Esophagus muscularis mucosa (tissue), 4 donors: Measurements from ENCODE around the gene ZNF536.

Source experiments
- EP300 ChIP-seq: sonication (generic); formaldehyde crosslinking; IDR thresholded peaks from one replicate; pipeline ENCODE4 v1.6.1; 2017; ENCODE audit warnings: antibody characterized with exemption
- POLR2A ChIP-seq: fragments of 450-650 bp; IDR thresholded peaks from one replicate; pipeline ENCODE4 v1.6.1; 2017; ENCODE audit warnings: antibody characterized with exemption, moderate library complexity, mild to moderate bottlenecking, low read depth
- TF ChIP-seq, protein P1 (sequence below), 3 experiments: fragments of 200-600 bp in 2 of 3; fragments of 450-650 bp in 1 of 3; sonication (generic) in 2 of 3; IDR thresholded peaks; one replicate each; pipeline ENCODE4 v1.5.1; 2017 to 2019; ENCODE audit warnings: antibody characterized with exemption in 3 of 3, mild to moderate bottlenecking in 2 of 3, moderate library complexity in 1 of 3

DNA sequence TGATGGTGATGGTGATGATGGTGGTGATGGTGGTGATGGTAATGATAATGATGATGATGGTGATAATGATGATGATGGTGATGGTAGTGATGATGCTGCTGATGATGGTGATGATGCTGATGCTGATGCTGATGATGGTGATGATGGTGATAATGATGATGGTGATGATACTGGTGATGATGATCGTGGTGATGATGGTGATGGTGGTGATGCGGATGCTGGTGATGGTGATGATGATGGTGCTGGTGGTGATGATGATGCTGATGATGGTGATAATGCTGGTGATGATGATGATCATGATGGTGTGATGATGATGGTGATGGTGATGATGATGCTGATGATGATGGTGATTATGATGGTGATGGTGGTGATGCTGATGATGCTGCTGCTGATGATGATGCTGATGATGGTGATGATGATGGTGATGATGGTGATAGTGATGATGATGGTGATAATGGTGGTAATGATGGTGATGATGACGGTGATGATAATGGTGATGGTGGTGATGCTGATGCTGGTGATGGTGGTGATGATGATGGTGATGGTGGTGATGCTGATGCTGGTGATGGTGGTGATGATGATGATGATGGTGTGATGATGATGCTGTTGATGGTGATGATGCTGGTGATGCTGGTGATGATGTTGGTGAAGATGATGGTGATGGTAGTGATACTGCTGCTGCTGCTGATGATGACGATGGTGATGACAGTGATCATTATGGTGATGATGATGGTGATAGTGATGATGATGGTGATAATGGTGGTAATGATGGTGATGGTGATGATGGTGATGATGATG lies 62.8 kb downstream of the ZNF536 start:
- TF ChIP-seq EP300 = no peak
- TF ChIP-seq, protein P1, sequence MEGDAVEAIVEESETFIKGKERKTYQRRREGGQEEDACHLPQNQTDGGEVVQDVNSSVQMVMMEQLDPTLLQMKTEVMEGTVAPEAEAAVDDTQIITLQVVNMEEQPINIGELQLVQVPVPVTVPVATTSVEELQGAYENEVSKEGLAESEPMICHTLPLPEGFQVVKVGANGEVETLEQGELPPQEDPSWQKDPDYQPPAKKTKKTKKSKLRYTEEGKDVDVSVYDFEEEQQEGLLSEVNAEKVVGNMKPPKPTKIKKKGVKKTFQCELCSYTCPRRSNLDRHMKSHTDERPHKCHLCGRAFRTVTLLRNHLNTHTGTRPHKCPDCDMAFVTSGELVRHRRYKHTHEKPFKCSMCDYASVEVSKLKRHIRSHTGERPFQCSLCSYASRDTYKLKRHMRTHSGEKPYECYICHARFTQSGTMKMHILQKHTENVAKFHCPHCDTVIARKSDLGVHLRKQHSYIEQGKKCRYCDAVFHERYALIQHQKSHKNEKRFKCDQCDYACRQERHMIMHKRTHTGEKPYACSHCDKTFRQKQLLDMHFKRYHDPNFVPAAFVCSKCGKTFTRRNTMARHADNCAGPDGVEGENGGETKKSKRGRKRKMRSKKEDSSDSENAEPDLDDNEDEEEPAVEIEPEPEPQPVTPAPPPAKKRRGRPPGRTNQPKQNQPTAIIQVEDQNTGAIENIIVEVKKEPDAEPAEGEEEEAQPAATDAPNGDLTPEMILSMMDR (IDR thresholded peaks at IDR 0.05) = no peak
- no peak for TF ChIP-seq POLR2A
